Measurements from ENCODE around the gene EMC7.
"Not testable (repeated sequence)": the region's sequence is repeated elsewhere in the genome, so short reads cannot be mapped to it uniquely, and the experiment has no call there.

The EMC7 gene

DNA sequence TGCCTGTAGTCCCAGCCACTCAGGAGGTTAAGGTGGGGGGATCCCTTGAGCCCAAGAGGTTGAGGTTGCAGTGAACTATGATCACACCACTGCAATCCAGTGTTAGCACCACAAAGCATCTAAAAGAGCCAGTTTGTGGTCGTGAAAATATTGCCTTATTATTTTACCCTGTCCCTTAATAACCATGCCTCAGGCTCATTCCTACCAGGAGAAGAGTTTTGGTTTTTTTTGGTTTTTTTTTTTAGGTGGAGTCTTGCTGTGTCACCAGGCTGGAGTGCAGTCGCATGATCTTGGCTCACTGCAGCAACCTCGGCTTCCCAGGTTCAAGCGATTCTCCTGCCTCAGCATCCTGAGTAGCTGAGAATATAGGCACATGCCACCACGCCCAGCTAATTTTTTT lies 44.8 kb downstream of the EMC7 start:
- Histone ChIP-seq H3K27me3 (ENCODE audit: insufficient read depth, low read length) (no peaks in the 10 kb centered on the region), H2AFZ (ENCODE audit: low read length, unreplicated experiment) (no peak overlapping the region), H3K79me2 (ENCODE audit: control insufficient read depth, insufficient read depth, low read length, unreplicated experiment) (no peaks in the 10 kb centered on the region), H3K36me3 (ENCODE audit: insufficient read depth, low read length) (no peaks in the 10 kb centered on the region), H3K4me3 (ENCODE audit: low read depth, low read length) (no peak overlapping the region), H3K4me1 (ENCODE audit: control insufficient read depth, insufficient read depth, low read length, unreplicated experiment) (peaks cover 13% of the 10 kb centered on the region), H3K27ac (ENCODE audit: low read depth, low read length) (peak overlapping the region; percentile 81)

DNA sequence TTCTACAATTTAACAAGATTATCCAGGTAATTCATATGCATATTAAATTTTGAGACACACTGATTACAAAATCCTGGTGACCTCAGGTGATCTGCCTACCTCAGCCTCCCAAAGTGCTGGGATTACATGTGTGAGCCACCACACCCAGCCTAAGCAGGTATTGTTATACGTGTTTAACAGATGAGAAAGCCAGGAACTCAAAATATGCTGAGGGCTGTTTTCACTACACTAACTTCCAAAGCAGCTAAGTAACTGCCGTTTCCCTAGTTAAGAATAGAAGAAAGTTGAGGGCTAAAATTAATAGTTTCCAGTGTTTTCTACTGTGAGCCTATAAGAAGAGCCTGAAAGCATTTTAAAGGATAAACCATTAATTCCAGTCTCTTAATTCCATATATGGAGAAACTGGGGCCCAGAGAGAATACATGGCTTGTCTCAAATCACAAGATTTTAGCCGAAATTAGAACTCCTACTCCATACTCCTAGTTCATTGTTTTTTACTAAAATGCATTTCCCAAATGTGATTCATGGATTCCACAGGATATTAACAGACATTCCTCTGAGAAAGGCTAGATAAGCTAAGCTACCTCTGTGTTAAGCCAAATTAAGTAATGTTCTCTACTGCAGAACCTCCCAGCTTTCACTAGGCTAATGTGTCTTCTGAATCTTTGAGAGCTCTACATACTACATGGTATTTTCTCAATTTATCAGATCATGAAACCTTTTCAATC lies 45.6 kb downstream of the EMC7 start:
- no peaks in the 10 kb centered on the region for H3K27me3 ChIP-seq (ENCODE audit: insufficient read depth, low read length)
- peak overlapping the region; percentile 70 for H2AFZ ChIP-seq (ENCODE audit: low read length, unreplicated experiment)
- H3K36me3 ChIP-seq (ENCODE audit: insufficient read depth, low read length): no peaks in the 10 kb centered on the region
- H3K79me2 ChIP-seq (ENCODE audit: control insufficient read depth, insufficient read depth, low read length, unreplicated experiment): no peaks in the 10 kb centered on the region
- H3K4me1 ChIP-seq (ENCODE audit: control insufficient read depth, insufficient read depth, low read length, unreplicated experiment): peaks cover 13% of the 10 kb centered on the region
- H3K27ac ChIP-seq (ENCODE audit: low read depth, low read length): peak overlapping the region; percentile 81
- H3K4me3 ChIP-seq (ENCODE audit: low read depth, low read length): peak overlapping the region; percentile 44; the same call in 1 of the 2 replicates

DNA sequence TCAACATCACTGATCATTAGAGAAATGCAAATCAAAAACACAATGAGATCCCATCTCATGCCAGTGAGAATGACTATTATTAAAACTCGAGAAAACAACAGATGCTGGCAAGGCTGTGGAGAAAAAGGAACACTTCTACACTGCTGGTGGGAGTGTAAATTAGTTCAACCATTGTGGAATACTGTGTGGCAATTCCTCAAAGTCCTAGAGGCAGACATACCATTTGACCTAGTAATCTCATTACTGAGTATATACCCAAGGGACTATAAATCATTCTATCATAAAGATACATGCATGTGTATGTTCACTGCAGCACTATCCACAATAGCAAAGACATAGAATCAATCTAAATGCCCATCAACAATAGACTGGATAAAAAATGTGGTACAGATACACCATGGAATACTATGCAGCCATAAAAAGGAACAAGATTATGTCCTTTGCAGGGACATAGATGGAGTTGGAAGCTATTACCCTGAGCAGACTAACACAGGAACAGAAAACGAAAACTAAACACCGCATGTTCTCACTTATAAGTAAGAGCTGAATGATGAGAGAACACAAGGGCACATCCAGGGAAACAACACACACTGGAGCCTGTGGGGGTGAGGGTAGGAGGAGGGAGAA lies 47.5 kb downstream of the EMC7 start:
- no peaks in the 10 kb centered on the region for H3K36me3 ChIP-seq (ENCODE audit: insufficient read depth, low read length)
- H3K79me2 ChIP-seq (ENCODE audit: control insufficient read depth, insufficient read depth, low read length, unreplicated experiment): no peaks in the 10 kb centered on the region
- H3K27ac ChIP-seq (ENCODE audit: low read depth, low read length): no peak overlapping the region
- H3K4me3 ChIP-seq (ENCODE audit: low read depth, low read length): no peak overlapping the region
- H2AFZ ChIP-seq (ENCODE audit: low read length, unreplicated experiment): no peak overlapping the region
- no peaks in the 10 kb centered on the region for H3K27me3 ChIP-seq (ENCODE audit: insufficient read depth, low read length)
- H3K4me1 ChIP-seq (ENCODE audit: control insufficient read depth, insufficient read depth, low read length, unreplicated experiment): peaks cover 18% of the 10 kb centered on the region

DNA sequence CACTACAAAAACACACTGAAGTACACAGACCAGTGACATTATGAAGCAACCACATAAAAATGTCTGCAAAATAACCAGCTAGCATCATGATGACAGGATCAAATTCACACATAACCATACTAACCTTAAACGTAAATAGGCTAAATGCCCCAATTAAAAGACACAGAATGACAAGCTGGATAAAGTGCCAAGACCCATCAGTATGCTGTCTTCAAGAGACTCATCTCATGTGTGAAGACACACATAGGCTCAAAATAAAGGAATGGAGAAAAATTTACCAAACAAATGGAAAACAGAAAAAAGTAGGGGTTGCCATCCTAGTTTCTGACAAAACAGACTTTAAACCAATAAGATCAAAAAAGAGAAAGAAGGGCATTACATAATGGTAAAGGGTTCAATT lies 51.3 kb downstream of the EMC7 start:
- H3K4me3 ChIP-seq (ENCODE audit: low read depth, low read length); H3K27me3 ChIP-seq (ENCODE audit: insufficient read depth, low read length); H2AFZ ChIP-seq (ENCODE audit: low read length, unreplicated experiment); H3K36me3 ChIP-seq (ENCODE audit: insufficient read depth, low read length); H3K27ac ChIP-seq (ENCODE audit: low read depth, low read length); H3K79me2 ChIP-seq (ENCODE audit: control insufficient read depth, insufficient read depth, low read length, unreplicated experiment): not testable (repeated sequence)
- peaks cover 28% of the 10 kb centered on the region for H3K4me1 ChIP-seq (ENCODE audit: control insufficient read depth, insufficient read depth, low read length, unreplicated experiment)

DNA sequence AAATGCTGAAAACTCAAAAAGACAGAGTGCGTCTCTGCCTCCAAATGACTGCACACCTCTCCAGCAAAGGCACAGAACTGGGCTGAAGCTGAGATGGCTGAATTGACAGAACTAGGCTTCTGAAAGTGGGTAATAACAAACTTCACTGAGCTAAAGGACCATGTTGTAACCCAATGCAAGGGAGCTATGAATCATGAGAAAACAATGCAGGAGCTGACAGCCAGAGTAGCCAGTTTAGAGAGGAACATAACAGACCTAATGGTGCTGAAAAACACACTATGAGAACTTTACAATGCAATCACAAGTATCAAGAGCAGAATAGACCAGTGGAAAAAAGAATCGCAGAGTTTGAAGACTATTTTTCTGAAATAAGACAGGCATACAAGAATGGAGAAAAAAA lies 52.5 kb downstream of the EMC7 start:
- Histone ChIP-seq H2AFZ (ENCODE audit: low read length, unreplicated experiment) (no peak overlapping the region), H3K4me1 (ENCODE audit: control insufficient read depth, insufficient read depth, low read length, unreplicated experiment) (peaks cover 28% of the 10 kb centered on the region), H3K36me3 (ENCODE audit: insufficient read depth, low read length) (no peaks in the 10 kb centered on the region), H3K27ac (ENCODE audit: low read depth, low read length) (peak overlapping the region; percentile 89), H3K79me2 (ENCODE audit: control insufficient read depth, insufficient read depth, low read length, unreplicated experiment) (no peaks in the 10 kb centered on the region), H3K27me3 (ENCODE audit: insufficient read depth, low read length) (no peaks in the 10 kb centered on the region), H3K4me3 (ENCODE audit: low read depth, low read length) (0 out of 2 replicates have a peak overlapping the region, but pooled peaks have one; percentile 26)

DNA sequence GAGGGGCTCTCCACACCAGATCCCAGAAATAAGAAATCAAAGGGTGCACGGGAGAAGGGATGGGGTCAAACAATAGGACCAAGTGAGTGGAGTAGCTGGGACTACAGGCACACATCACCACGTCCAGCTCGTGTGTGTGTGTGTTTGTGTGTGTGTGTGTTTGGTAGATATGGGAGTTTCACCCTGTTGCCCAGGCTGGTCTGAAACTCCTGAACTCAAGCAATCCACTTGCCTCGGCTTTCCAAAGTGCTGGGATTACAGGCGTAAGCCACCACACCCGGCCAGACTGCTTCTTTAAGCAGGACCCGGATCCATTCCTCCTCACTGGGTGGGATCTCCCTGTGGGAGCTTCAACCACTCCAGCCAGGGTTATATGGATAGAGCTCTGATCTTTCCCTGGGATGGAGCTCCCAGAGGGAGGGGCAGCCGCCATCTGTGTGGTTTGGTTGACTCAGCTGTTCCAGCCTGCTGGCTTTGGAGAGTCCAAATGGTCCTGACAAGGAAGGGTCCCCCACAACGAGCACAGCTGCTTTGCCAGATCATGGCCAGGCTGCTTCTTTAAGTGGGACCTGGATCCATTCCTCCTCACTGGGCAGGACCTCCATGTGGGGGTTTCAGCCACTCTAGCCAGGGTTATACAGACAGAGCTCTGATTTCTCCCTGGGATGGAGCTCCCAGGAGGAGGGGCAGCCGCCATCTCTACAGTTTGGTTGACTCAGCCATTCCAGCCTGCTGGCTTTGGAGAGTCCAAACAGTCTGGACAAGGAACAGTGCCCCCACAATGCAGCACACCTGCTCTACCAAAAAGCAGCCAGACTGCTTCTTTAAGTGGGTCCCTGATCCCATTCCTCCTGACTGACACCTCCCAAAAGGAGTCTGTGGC lies 53.5 kb downstream of the EMC7 start:
- no peaks in the 10 kb centered on the region for H3K27me3 ChIP-seq (ENCODE audit: insufficient read depth, low read length)
- no peaks in the 10 kb centered on the region for H3K36me3 ChIP-seq (ENCODE audit: insufficient read depth, low read length)
- H3K79me2 ChIP-seq (ENCODE audit: control insufficient read depth, insufficient read depth, low read length, unreplicated experiment): no peaks in the 10 kb centered on the region
- H2AFZ ChIP-seq (ENCODE audit: low read length, unreplicated experiment): peak overlapping the region; percentile 31
- peak overlapping the region; percentile 43; the same call in 1 of the 2 replicates for H3K4me3 ChIP-seq (ENCODE audit: low read depth, low read length)
- H3K27ac ChIP-seq (ENCODE audit: low read depth, low read length): peak overlapping the region; percentile 89
- H3K4me1 ChIP-seq (ENCODE audit: control insufficient read depth, insufficient read depth, low read length, unreplicated experiment): peaks cover 32% of the 10 kb centered on the region

DNA sequence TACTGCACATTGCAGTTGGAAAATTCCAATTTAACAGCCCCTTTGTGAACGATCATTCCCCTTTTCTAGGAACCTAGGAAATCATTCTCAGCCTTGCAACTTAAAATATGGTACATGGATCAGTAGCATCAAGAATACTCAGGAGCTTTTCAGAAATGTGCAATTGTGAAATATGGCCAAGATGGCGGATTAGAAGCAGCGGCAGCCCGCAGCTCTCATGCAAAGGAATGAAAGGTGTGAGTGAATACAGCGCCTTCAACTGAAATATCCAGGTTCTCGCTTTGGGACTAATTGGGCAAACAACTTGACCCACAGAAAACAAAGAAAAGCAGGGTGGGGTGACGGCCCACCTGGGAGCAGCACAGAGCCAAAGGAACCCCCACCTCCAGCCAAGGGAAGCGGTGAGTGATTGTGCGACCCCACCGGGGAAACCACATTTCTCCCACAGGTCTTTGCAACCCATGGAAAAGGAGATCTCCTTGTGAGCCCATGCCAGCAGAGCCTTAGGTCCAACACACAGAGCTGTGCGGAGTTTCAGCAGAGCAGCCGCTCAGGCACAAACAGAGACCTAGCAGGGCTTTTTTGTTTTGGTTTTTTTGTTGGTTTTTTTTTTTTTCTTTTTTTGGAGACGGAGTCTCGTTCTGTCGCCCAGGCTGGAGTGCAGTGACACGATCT lies 55.1 kb downstream of the EMC7 start:
- no peak overlapping the region for H3K4me3 ChIP-seq (ENCODE audit: low read depth, low read length)
- no peak overlapping the region for H2AFZ ChIP-seq (ENCODE audit: low read length, unreplicated experiment)
- H3K27ac ChIP-seq (ENCODE audit: low read depth, low read length): no peak overlapping the region
- no peaks in the 10 kb centered on the region for H3K79me2 ChIP-seq (ENCODE audit: control insufficient read depth, insufficient read depth, low read length, unreplicated experiment)
- H3K36me3 ChIP-seq (ENCODE audit: insufficient read depth, low read length): no peaks in the 10 kb centered on the region
- H3K4me1 ChIP-seq (ENCODE audit: control insufficient read depth, insufficient read depth, low read length, unreplicated experiment): peaks cover 32% of the 10 kb centered on the region
- H3K27me3 ChIP-seq (ENCODE audit: insufficient read depth, low read length): no peaks in the 10 kb centered on the region

DNA sequence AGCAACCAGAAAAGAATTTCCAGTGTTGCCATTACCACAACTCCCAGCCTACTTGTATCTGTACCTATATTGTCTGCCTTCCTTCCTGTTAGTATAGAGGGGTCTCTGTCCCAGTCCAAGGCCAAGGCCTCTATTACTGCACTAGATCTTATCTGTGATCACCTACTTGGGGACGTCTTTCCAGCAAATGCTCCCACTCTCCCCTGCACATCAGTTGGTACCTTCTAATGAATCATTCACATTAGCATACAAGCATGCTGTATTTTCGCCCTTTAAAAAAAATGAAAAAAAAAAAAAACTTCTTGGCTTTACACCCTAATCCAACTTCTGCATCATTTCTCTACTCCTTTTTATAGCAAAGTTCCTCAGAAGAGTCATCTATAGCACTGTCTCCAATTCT lies 57.8 kb downstream of the EMC7 start:
- Histone ChIP-seq H3K4me3 (ENCODE audit: low read depth, low read length) (no peak overlapping the region), H3K27me3 (ENCODE audit: insufficient read depth, low read length) (no peaks in the 10 kb centered on the region), H3K36me3 (ENCODE audit: insufficient read depth, low read length) (no peaks in the 10 kb centered on the region), H3K79me2 (ENCODE audit: control insufficient read depth, insufficient read depth, low read length, unreplicated experiment) (peaks cover 6% of the 10 kb centered on the region), H3K27ac (ENCODE audit: low read depth, low read length) (no peak overlapping the region), H2AFZ (ENCODE audit: low read length, unreplicated experiment) (no peak overlapping the region), H3K4me1 (ENCODE audit: control insufficient read depth, insufficient read depth, low read length, unreplicated experiment) (peaks cover 32% of the 10 kb centered on the region)

DNA sequence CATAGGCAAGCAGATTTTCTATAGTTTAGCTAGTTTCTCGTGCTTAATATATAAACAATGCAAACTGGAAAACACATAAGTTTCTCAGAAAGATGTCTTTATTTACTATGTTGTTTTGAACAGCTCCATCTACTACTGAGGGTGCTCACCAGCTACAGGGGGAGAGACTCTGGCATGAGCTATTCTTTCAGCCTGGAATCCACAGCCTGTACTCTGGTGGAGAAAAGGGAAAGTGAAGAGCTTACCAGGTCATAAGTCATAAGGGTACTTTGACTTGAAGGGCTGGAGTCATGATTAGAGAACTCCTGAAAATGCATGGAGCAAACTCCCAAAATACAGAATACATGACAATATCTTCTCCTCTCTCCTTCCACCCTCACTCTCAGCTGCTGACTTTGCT lies 58.3 kb downstream of the EMC7 start:
- H3K79me2 ChIP-seq (ENCODE audit: control insufficient read depth, insufficient read depth, low read length, unreplicated experiment): peaks cover 6% of the 10 kb centered on the region
- H3K4me1 ChIP-seq (ENCODE audit: control insufficient read depth, insufficient read depth, low read length, unreplicated experiment): peaks cover 28% of the 10 kb centered on the region
- no peak overlapping the region for H3K4me3 ChIP-seq (ENCODE audit: low read depth, low read length)
- H3K27me3 ChIP-seq (ENCODE audit: insufficient read depth, low read length): no peaks in the 10 kb centered on the region
- H3K36me3 ChIP-seq (ENCODE audit: insufficient read depth, low read length): no peaks in the 10 kb centered on the region
- H3K27ac ChIP-seq (ENCODE audit: low read depth, low read length): no peak overlapping the region
- H2AFZ ChIP-seq (ENCODE audit: low read length, unreplicated experiment): no peak overlapping the region

DNA sequence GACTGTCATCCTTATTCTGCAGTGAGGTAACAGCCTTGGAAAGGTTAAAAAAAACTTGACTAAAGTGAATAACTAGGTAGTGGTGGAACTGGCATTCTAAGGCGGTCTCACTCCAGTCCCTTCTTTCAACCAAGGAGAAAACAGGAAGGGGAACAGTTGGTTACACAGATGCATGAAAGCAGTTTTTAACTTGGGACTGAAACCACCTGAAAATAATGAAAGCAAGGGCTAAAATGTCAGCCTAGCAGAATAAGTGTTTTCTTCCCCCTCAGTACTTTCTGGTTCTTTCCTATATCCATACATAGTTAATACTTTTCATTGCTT lies 61.9 kb downstream of the EMC7 start:
- Histone ChIP-seq H3K27me3 (ENCODE audit: insufficient read depth, low read length) (no peaks in the 10 kb centered on the region), H3K4me1 (ENCODE audit: control insufficient read depth, insufficient read depth, low read length, unreplicated experiment) (peaks cover 13% of the 10 kb centered on the region), H3K36me3 (ENCODE audit: insufficient read depth, low read length) (no peaks in the 10 kb centered on the region), H3K79me2 (ENCODE audit: control insufficient read depth, insufficient read depth, low read length, unreplicated experiment) (peaks cover 19% of the 10 kb centered on the region), H3K4me3 (ENCODE audit: low read depth, low read length) (peak overlapping the region; percentile 95), H2AFZ (ENCODE audit: low read length, unreplicated experiment) (peak overlapping the region; percentile 92), H3K27ac (ENCODE audit: low read depth, low read length) (no peak overlapping the region)
